ENCODE measurements around the gene ASB2.

The ASB2 gene

GRCh38 chr14:93940437-93940836 is 35.9 kb downstream of the ASB2 start (continued):
- no peak for TF ChIP-seq KLF16 (tag by site-specific recombination; IDR thresholded peaks at IDR 0.05)

- H3K9me3 ChIP-seq (ENCODE audit: control insufficient read depth, insufficient read depth, low read depth, low read length) = no peaks in the 10 kb centered on the region
- ChIA-PET CTCF (interaction anchor here (0.5 to 7.0 kb wide), 54 partner anchors 8 to 1856 kb away, joined by 3 to 111 read pairs (median 5); partner anchors contain the start of genes CCDC197, OTUB2 and PPP4R4), POLR2A (interaction anchor here (1.1 kb wide), 2 partner anchors 61 to 235 kb away, joined by 3 read pairs; partner anchors contain the start of gene PPP4R4)
- peak overlapping the region; percentile 34 for H3K4me3 ChIP-seq (ENCODE audit: low read depth, low read length)
- no peak overlapping the region for H3K27ac ChIP-seq (ENCODE audit: extremely low read depth, low read depth, low read length)
- peaks cover 14% of the 10 kb centered on the region for H3K4me1 ChIP-seq (ENCODE audit: control insufficient read depth, insufficient read depth, low read length)
- H3K36me3 ChIP-seq (ENCODE audit: control insufficient read depth in 2 of 2, insufficient read depth in 1 of 2, low read length in 2 of 2) = no peaks in the 10 kb centered on the region
- TF ChIP-seq ZNF843 (tag by site-specific recombination; IDR thresholded peaks at IDR 0.05) = no peak
- peak; percentile 57; the same call in 1 of the 2 replicates for TF ChIP-seq ZNF768 (tag by site-specific recombination; IDR thresholded peaks at IDR 0.05)
- no peak for TF ChIP-seq REPIN1 (tag by site-specific recombination; IDR thresholded peaks at IDR 0.05; ENCODE audit: low read depth)
- TF ChIP-seq ZNF529 (tag by site-specific recombination; IDR thresholded peaks at IDR 0.05; ENCODE audit: insufficient replicate concordance) = no peak
- no peak for TF ChIP-seq KLF16 (tag by site-specific recombination; IDR thresholded peaks at IDR 0.05)
- peak; percentile 53; the same call in 1 of the 2 replicates for TF ChIP-seq CTCF (tag by site-specific recombination; IDR thresholded peaks at IDR 0.05)
- TF ChIP-seq ZBTB17 (tag by site-specific recombination; IDR thresholded peaks at IDR 0.05) = no peak
- no peak for TF ChIP-seq ZFP3 (tag by site-specific recombination; IDR thresholded peaks at IDR 0.05; ENCODE audit: low read depth)
- peak; percentile 41 for TF ChIP-seq ZNF654 (tag by site-specific recombination; IDR thresholded peaks at IDR 0.05; ENCODE audit: low read depth)
- TF ChIP-seq ZNF692 (tag by site-specific recombination; IDR thresholded peaks at IDR 0.05) = 0 out of 2 replicates have a peak, but pooled peaks have one; percentile 18
- TF ChIP-seq ZBTB49 (tag by site-specific recombination; IDR thresholded peaks at IDR 0.05; ENCODE audit: low read depth) = no peak
- no peak for TF ChIP-seq ZNF174 (tag by site-specific recombination; IDR thresholded peaks at IDR 0.05)
- peak; percentile 44; the same call in 1 of the 2 replicates for TF ChIP-seq ZNF660 (tag by site-specific recombination; IDR thresholded peaks at IDR 0.05)
- peak; percentile 48; the same call in 1 of the 2 replicates for TF ChIP-seq KLF8 (tag by site-specific recombination; IDR thresholded peaks at IDR 0.05)
- TF ChIP-seq ZFP41 (tag by site-specific recombination; IDR thresholded peaks at IDR 0.05; ENCODE audit: borderline replicate concordance) = no peak
- no peak for TF ChIP-seq ZNF488 (tag by site-specific recombination; IDR thresholded peaks at IDR 0.05)
- no peak for TF ChIP-seq PRDM1 (tag by site-specific recombination; IDR thresholded peaks at IDR 0.05)
- no peak for TF ChIP-seq ZNF558 (tag by site-specific recombination; IDR thresholded peaks at IDR 0.05)
- no peak for TF ChIP-seq ZNF112 (tag by site-specific recombination; IDR thresholded peaks at IDR 0.05)
- peak; percentile 62; the same call in 1 of the 2 replicates for TF ChIP-seq PBX3 (CRISPR knock-in tag; IDR thresholded peaks at IDR 0.05)
- no peak for TF ChIP-seq GFI1B (tag by site-specific recombination; IDR thresholded peaks at IDR 0.05)
- peak; percentile 20; the same call in 1 of the 2 replicates for TF ChIP-seq ZNF10 (tag by site-specific recombination; IDR thresholded peaks at IDR 0.05)
- TF ChIP-seq KLF1 (tag by site-specific recombination; IDR thresholded peaks at IDR 0.05) = peak; percentile 47; the same call in 1 of the 2 replicates
- TF ChIP-seq ZNF394 (tag by site-specific recombination; IDR thresholded peaks at IDR 0.05; ENCODE audit: borderline replicate concordance) = no peak
- no peak for TF ChIP-seq ZNF26 (tag by site-specific recombination; IDR thresholded peaks at IDR 0.05)
- TF ChIP-seq ZSCAN30 (tag by site-specific recombination; IDR thresholded peaks at IDR 0.05) = peak; percentile 87
Measured at GRCh38 chr14:93939304-93940229, 36.8 kb downstream of the ASB2 start.

Measured in HEK293 (cell line).